ENCODE measurements around the gene CEP112.
A peak's percentile ranks its signal among the peaks of the same experiment; 100 is the strongest.

DNA sequence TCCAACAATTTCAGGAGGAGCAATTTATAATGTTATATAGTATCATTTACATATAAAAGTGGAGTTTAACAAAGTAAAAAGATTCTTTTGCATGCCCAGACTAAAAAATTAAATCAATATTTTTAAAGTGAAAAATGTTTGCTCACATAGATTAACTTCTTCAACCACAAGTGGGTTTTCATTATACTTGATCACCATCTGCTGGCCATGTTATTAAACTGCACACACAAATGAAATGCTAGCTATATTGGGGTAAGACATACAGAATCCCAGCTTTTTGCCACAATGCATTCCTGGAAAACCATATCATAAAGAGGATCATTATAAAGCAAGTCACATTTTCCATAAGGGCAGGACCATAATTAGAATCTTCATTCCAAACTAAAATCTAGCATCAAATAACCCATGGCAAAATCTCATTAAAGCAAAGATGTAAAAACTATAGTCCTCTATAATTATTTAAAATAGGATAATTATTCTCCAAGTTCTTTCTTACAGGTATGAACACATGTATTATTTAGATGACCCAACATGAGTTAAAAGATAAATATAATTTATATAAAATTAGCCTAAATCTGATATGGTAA lies 26.3 kb downstream of the CEP112 start:
- TF ChIP-seq, protein P1, sequence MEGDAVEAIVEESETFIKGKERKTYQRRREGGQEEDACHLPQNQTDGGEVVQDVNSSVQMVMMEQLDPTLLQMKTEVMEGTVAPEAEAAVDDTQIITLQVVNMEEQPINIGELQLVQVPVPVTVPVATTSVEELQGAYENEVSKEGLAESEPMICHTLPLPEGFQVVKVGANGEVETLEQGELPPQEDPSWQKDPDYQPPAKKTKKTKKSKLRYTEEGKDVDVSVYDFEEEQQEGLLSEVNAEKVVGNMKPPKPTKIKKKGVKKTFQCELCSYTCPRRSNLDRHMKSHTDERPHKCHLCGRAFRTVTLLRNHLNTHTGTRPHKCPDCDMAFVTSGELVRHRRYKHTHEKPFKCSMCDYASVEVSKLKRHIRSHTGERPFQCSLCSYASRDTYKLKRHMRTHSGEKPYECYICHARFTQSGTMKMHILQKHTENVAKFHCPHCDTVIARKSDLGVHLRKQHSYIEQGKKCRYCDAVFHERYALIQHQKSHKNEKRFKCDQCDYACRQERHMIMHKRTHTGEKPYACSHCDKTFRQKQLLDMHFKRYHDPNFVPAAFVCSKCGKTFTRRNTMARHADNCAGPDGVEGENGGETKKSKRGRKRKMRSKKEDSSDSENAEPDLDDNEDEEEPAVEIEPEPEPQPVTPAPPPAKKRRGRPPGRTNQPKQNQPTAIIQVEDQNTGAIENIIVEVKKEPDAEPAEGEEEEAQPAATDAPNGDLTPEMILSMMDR (conservative IDR thresholded peaks at IDR 0.05; ENCODE audit: low read depth in 2 of 2): peak; percentile 73 to 81
- TF ChIP-seq NANOG (IDR thresholded peaks at IDR 0.05; ENCODE audit: borderline replicate concordance) (no peak), EZH2 (IDR thresholded peaks at IDR 0.05; ENCODE audit: low read depth, unreplicated experiment) (no peak), ZNF114 (CRISPR knock-in tag; IDR thresholded peaks at IDR 0.05) (no peak)
